Vagina (tissue), 2 donors: Measurements from ENCODE around the gene SMIM30. TPM values are rescaled to one million over a fixed set of nuclear protein-coding genes. Genes with fewer than 3 reads are reported as not detected.

Experiments
- DNase-seq, 2 donors: peaks; one replicate each; pipeline ENCODE4 v3.0.0-alpha.2; 2017; ENCODE audit errors: extremely low spot score in 2 of 2
- H3K27ac ChIP-seq: fragments of 200-600 bp; sonication (generic); one replicate; pipeline ENCODE4 v1.5.1; 2019
- H3K27me3 ChIP-seq: fragments of 200-600 bp; sonication (generic); one replicate; pipeline ENCODE4 v1.5.1; 2019
- H3K36me3 ChIP-seq, 2 donors: fragments of 200-600 bp; sonication (generic); one replicate each; pipeline ENCODE4 v1.5.1; 2017 to 2019
- H3K4me1 ChIP-seq: fragments of 200-600 bp; sonication (generic); one replicate; pipeline ENCODE4 v1.5.1; 2019
- H3K4me3 ChIP-seq, 2 donors: fragments of 200-600 bp; sonication (generic); 1 replicate in 1 of 2; 2 replicates in 1 of 2; pipeline ENCODE4 v1.5.1; 2016 to 2019
- H3K9me3 ChIP-seq: fragments of 200-600 bp; sonication (generic); one replicate; pipeline ENCODE4 v1.5.1; 2019
- CTCF ChIP-seq, 3 experiments: fragments of 450-650 bp in 2 of 3; fragments of 200-600 bp in 1 of 3; sonication (generic) in 1 of 3; IDR thresholded peaks; one replicate each; pipeline ENCODE4 v1.5.1; 2017 to 2019; ENCODE audit warnings: antibody characterized with exemption in 3 of 3, mild to moderate bottlenecking in 2 of 3, moderate library complexity in 2 of 3
- POLR2A ChIP-seq, 2 donors: fragments of 450-650 bp; IDR thresholded peaks; one replicate each; pipeline ENCODE4 v1.6.1; 2017; ENCODE audit warnings: antibody characterized with exemption in 2 of 2, mild to moderate bottlenecking in 2 of 2, moderate library complexity in 2 of 2
- POLR2AphosphoS5 ChIP-seq, 2 donors: sonication (generic); formaldehyde crosslinking; IDR thresholded peaks; one replicate each; pipeline ENCODE4 v1.9.0; 2017; ENCODE audit warnings: antibody characterized with exemption in 2 of 2, mild to moderate bottlenecking in 2 of 2, low read depth in 1 of 2; ENCODE audit not compliant: insufficient read depth in 1 of 2
- intact Hi-C: fragments of 100-400 bp; cut with DNase I; formaldehyde crosslinking; loops from one replicate; pipeline ENCODE4 v1.15.1; 2023
- total RNA-seq: library from RNA; depleted of rRNA; stranded (reverse); fragments of >200 nt; gene quantifications from one replicate; pipeline ENCODE4 v1.2.3, GENCODE V29; 2016

SMIM30 gene
- total RNA-seq, 1 donor from 2014 or later = 15.7 TPM

GRCh38 chr7:113109718-113110117 lies 8.6 kb downstream of the SMIM30 start:
- TF ChIP-seq POLR2AphosphoS5 (IDR thresholded peaks at IDR 0.05; ENCODE audit: insufficient read depth in 1 of 2, low read depth in 1 of 2) = no peak
- no peak for TF ChIP-seq POLR2A (IDR thresholded peaks at IDR 0.05)
- no peak for TF ChIP-seq CTCF (IDR thresholded peaks at IDR 0.05)
- intact Hi-C loops = loop anchor here (10.0 kb wide), 1 partner anchor 175 kb away; a partner anchor contains a TSS

DNA sequence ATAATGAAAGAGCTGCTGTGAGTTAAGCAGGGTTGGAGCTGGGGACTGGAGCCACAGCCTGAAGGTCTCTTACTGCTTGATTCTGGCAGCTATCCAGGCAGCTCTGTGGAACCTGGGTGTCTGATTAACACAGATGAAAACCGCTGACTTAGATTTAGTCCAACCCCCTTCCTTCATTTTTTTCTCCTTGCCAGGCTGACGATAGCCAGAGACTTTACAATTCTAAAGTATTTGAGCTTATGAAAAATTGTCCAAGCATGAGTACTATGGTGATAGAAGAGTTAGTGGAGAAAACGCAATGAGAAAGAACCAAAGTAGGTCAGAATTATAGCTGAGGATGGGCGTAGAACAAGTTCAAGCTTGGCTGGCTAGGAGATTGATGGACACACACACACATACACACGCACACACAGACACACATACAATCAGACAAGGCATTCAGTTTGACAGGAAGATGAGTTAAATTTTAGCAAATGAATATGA lies 18.2 kb downstream of the SMIM30 start:
- H3K27me3 ChIP-seq = no peaks in the 10 kb centered on the region
- H3K4me1 ChIP-seq = peaks cover 7% of the 10 kb centered on the region
- intact Hi-C loops = no loop called here
- H3K36me3 ChIP-seq = no peaks in the 10 kb centered on the region
- DNase-seq = no peak
- no peaks in the 10 kb centered on the region for H3K9me3 ChIP-seq
- H3K4me3 ChIP-seq = no peak overlapping the region
- TF ChIP-seq CTCF (IDR thresholded peaks at IDR 0.05) = no peak
- TF ChIP-seq POLR2AphosphoS5 (IDR thresholded peaks at IDR 0.05; ENCODE audit: insufficient read depth in 1 of 2, low read depth in 1 of 2) = no peak
- TF ChIP-seq POLR2A (IDR thresholded peaks at IDR 0.05) = no peak
- H3K27ac ChIP-seq = no peak overlapping the region

More at GRCh38 chr7:113109718-113110117, 8.6 kb downstream of the SMIM30 start:
- H3K9me3 ChIP-seq = no peaks in the 10 kb centered on the region
- H3K4me3 ChIP-seq = no peak overlapping the region
- H3K4me1 ChIP-seq = no peaks in the 10 kb centered on the region
- H3K27me3 ChIP-seq = no peaks in the 10 kb centered on the region
- no peaks in the 10 kb centered on the region for H3K36me3 ChIP-seq
- H3K27ac ChIP-seq = no peak overlapping the region
- no peak for DNase-seq

DNA sequence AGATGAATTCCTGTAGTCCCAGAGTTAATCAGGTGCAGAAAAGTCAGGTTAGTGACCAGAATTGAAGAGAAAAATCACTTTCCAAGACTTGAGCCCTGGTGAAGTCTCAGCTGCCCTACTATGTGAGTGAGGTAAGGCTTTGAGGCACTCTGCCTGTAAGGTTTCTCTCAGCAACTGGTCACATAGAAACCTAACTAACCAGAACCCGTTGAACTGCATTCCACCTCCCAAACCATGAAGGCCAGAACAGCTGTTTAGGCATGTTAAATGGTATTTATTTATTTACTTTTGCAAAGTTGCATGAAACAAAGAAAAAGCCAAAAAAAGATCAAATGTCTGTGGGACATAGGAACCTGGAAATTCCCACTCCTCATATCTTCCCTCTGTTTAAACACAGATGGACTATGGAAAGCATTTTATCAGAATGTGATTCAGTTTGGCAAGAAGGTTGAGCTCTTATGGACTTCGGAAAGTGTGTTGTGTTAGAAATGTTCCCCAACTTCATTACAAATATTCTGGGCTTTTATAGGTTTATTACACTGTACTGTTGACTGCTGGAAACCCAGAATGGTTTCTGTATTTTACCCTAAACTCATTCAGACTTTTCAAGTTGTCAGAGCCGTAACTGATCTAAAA lies 19.0 kb downstream of the SMIM30 start:
- Histone ChIP-seq H3K4me3 (no peak overlapping the region), H3K27ac (no peak overlapping the region), H3K9me3 (no peaks in the 10 kb centered on the region), H3K27me3 (no peaks in the 10 kb centered on the region), H3K36me3 (no peaks in the 10 kb centered on the region), H3K4me1 (peaks cover 7% of the 10 kb centered on the region)
- intact Hi-C loops = no loop called here
- TF ChIP-seq POLR2AphosphoS5 (IDR thresholded peaks at IDR 0.05; ENCODE audit: insufficient read depth in 1 of 2, low read depth in 1 of 2) (no peak), POLR2A (IDR thresholded peaks at IDR 0.05) (no peak), CTCF (IDR thresholded peaks at IDR 0.05) (no peak)
- DNase-seq = no peak

DNA sequence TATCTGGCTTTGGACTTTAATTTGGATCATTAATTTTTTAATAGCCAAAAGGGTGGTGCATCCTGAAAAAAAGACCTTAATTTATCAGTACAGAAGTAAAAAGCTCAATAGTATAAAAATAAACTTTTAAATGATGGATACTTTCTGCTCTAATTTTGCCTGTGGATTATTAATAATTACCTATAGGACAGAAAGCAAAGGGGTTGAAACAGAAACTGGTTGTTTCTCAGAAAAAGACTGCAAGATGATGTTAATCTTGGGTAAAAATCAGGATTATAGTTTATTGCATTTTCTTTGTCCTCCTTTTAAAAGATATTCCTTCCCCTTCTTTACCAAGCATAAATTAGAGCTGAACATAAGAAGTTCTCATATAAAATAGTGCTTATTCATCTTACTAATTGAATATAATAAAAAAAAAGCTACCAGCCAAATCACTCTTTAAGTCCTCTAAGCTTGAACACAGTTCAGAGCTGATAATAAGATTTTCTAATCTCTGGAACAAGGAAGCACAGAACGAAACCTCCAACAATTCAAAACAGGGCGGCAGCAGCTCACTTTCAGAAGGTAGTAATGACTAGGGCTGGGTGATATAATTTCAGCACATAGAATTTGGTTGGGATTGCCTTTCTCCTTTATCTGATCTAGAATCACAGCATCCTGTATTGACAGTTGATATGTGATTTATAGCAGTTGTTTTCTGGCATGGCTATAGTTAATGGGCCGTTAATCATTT lies 23.7 kb downstream of the SMIM30 start:
- no peak for DNase-seq
- H3K36me3 ChIP-seq = no peaks in the 10 kb centered on the region
- intact Hi-C loops = no loop called here

More for the DNA sequence above, 23.7 kb downstream of the SMIM30 start:
- H3K9me3 ChIP-seq = no peaks in the 10 kb centered on the region
- no peak overlapping the region for H3K27ac ChIP-seq
- H3K4me3 ChIP-seq = no peak overlapping the region
- TF ChIP-seq POLR2A (IDR thresholded peaks at IDR 0.05) (no peak), CTCF (IDR thresholded peaks at IDR 0.05) (no peak), POLR2AphosphoS5 (IDR thresholded peaks at IDR 0.05; ENCODE audit: insufficient read depth in 1 of 2, low read depth in 1 of 2) (no peak)
- no peaks in the 10 kb centered on the region for H3K27me3 ChIP-seq
- H3K4me1 ChIP-seq = no peaks in the 10 kb centered on the region
